Right atrium auricular region (tissue), 2 donors: ENCODE measurements around the gene MRAP. TPM values are rescaled to one million over a fixed set of nuclear protein-coding genes. Genes with fewer than 3 reads are reported as not detected.

Experiments
- DNase-seq: peaks from one replicate; pipeline ENCODE4 v3.0.0-alpha.2; 2019; ENCODE audit warnings: low spot score
- H3K27ac ChIP-seq, 2 donors: fragments of 200-600 bp; sonication (generic); 1 replicate in 1 of 2; 2 replicates in 1 of 2; pipeline ENCODE4 v1.5.1; 2016 to 2019
- H3K27me3 ChIP-seq, 2 donors: fragments of 200-600 bp; sonication (generic); one replicate each; pipeline versions ENCODE4 v1.5.1 to v1.6.0; 2017 to 2019
- H3K36me3 ChIP-seq: fragments of 200-600 bp; sonication (generic); one replicate; pipeline ENCODE4 v1.5.1; 2016
- H3K4me1 ChIP-seq, 2 donors: fragments of 200-600 bp; sonication (generic); one replicate each; pipeline versions ENCODE4 v1.5.1 to v1.6.0; 2017 to 2019
- H3K4me3 ChIP-seq, 2 donors: fragments of 200-600 bp; sonication (generic); 1 replicate in 1 of 2; 2 replicates in 1 of 2; pipeline ENCODE4 v1.5.1; 2017 to 2019; ENCODE audit warnings: mild to moderate bottlenecking in 1 of 2, moderate library complexity in 1 of 2
- H3K9me3 ChIP-seq, 2 donors: fragments of 200-600 bp; sonication (generic); one replicate each; pipeline ENCODE4 v1.5.1; 2019
- total RNA-seq, 2 donors: library from RNA; depleted of rRNA; stranded (reverse); fragments of >200 nt; gene quantifications; one replicate each; pipeline ENCODE4 v1.1.0, GENCODE V29; 2016
- TF ChIP-seq, protein P1 (sequence below), 2 donors: fragments of 200-600 bp; sonication (generic); IDR thresholded peaks; one replicate each; pipeline ENCODE4 v1.5.1; 2019; ENCODE audit warnings: antibody characterized with exemption in 2 of 2

Gene MRAP
- total RNA-seq, 2 donors from 2014 or later: 5.3 TPM; not detected in 1

- H3K36me3 ChIP-seq: peaks cover 86% of the 10 kb centered on the region
- no peaks in the 10 kb centered on the region for H3K4me1 ChIP-seq
- H3K27me3 ChIP-seq: no peaks in the 10 kb centered on the region
- no peaks in the 10 kb centered on the region for H3K9me3 ChIP-seq
- DNase-seq: no peak
- TF ChIP-seq, protein P1, sequence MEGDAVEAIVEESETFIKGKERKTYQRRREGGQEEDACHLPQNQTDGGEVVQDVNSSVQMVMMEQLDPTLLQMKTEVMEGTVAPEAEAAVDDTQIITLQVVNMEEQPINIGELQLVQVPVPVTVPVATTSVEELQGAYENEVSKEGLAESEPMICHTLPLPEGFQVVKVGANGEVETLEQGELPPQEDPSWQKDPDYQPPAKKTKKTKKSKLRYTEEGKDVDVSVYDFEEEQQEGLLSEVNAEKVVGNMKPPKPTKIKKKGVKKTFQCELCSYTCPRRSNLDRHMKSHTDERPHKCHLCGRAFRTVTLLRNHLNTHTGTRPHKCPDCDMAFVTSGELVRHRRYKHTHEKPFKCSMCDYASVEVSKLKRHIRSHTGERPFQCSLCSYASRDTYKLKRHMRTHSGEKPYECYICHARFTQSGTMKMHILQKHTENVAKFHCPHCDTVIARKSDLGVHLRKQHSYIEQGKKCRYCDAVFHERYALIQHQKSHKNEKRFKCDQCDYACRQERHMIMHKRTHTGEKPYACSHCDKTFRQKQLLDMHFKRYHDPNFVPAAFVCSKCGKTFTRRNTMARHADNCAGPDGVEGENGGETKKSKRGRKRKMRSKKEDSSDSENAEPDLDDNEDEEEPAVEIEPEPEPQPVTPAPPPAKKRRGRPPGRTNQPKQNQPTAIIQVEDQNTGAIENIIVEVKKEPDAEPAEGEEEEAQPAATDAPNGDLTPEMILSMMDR (IDR thresholded peaks at IDR 0.05): no peak
- H3K27ac ChIP-seq: no peak overlapping the region
- H3K4me3 ChIP-seq: no peak overlapping the region
Measured at GRCh38 chr21:32322676-32323075, 24.0 kb downstream of the MRAP start.

DNA sequence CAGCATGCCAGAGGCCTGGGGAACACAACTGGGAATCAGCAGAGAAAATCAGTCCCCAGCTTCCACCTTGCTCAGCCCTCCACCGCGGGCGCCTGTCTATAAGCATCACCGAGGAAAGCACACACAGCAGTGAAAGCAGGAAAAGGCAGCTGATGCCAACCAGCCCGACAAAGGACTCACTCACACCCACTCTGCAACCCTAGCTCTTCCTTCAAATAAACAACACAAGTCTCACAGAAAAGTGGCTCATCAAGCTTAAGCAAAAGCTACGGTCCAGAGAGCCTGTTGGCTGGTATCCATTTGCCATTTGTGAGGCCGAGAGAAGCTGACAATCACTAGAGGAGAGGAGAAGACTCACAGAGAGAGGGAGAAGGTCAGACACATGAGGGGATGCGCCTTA lies 27.1 kb downstream of the MRAP start:
- H3K9me3 ChIP-seq: no peaks in the 10 kb centered on the region
- H3K27ac ChIP-seq: no peak overlapping the region
- H3K4me3 ChIP-seq: no peak overlapping the region
- peaks cover 66% of the 10 kb centered on the region for H3K36me3 ChIP-seq
- H3K4me1 ChIP-seq: peaks cover 0 to 18% of the 10 kb centered on the region in 2 donors
- no peaks in the 10 kb centered on the region for H3K27me3 ChIP-seq
- no peak for DNase-seq
- TF ChIP-seq, protein P1 (IDR thresholded peaks at IDR 0.05): no peak

- no peak overlapping the region for H3K4me3 ChIP-seq
- no peaks in the 10 kb centered on the region for H3K27me3 ChIP-seq
- peaks cover 0 to 18% of the 10 kb centered on the region in 2 donors for H3K4me1 ChIP-seq
- peaks cover 52% of the 10 kb centered on the region for H3K36me3 ChIP-seq
- no peaks in the 10 kb centered on the region for H3K9me3 ChIP-seq
- no peak for DNase-seq
- peak overlapping the region; percentile 57 to 61 for H3K27ac ChIP-seq
- TF ChIP-seq, protein P1 (IDR thresholded peaks at IDR 0.05): no peak
Measured at GRCh38 chr21:32328595-32328994, 29.9 kb downstream of the MRAP start.

- H3K4me1 ChIP-seq: peaks cover 0 to 18% of the 10 kb centered on the region in 2 donors
Measured at GRCh38 chr21:32329331-32329730, 30.7 kb downstream of the MRAP start.

GRCh38 chr21:32329776-32330175 lies 31.1 kb downstream of the MRAP start:
- peaks cover 52% of the 10 kb centered on the region for H3K36me3 ChIP-seq
- peak overlapping the region in 1 of 2 donors; percentile 61 for H3K27ac ChIP-seq
- DNase-seq: no peak
- peaks cover 0 to 18% of the 10 kb centered on the region in 2 donors for H3K4me1 ChIP-seq
- H3K4me3 ChIP-seq: no peak overlapping the region
- H3K27me3 ChIP-seq: no peaks in the 10 kb centered on the region
- no peaks in the 10 kb centered on the region for H3K9me3 ChIP-seq
- TF ChIP-seq, protein P1 (IDR thresholded peaks at IDR 0.05): no peak

More at GRCh38 chr21:32329331-32329730, 30.7 kb downstream of the MRAP start:
- Histone ChIP-seq H3K9me3 (no peaks in the 10 kb centered on the region), H3K27me3 (no peaks in the 10 kb centered on the region), H3K27ac (peak overlapping the region; percentile 57 to 61), H3K36me3 (peaks cover 52% of the 10 kb centered on the region), H3K4me3 (no peak overlapping the region)
- no peak for DNase-seq
- TF ChIP-seq, protein P1 (IDR thresholded peaks at IDR 0.05): no peak

DNA sequence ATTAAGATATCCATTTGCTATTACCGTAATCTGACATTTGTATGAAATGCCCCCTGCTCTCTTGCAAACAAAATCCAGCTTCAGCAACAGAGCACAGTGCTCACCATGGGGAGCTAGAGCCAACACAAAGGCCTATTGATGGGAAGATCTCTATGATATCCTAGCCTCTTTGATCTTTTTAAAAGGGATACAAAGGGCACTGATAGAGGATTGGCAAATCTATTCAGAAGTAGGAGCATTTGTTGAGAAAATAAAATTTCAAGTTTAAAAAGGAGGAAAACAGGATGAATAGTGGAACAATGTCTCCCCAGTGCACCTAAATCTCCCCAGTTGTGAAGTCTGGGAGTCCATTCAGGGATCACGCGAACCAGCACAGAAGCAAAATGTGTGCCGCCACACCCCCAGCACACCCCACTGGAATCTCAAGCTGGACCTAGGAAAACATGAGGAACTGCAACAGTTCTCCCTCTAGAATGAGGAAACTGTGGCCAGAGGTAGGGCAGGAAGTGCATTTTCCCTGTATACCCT lies 32.2 kb downstream of the MRAP start:
- H3K36me3 ChIP-seq: peaks cover 57% of the 10 kb centered on the region
- DNase-seq: no peak
- no peaks in the 10 kb centered on the region for H3K9me3 ChIP-seq
- H3K27me3 ChIP-seq: no peaks in the 10 kb centered on the region
- H3K4me3 ChIP-seq: no peak overlapping the region
- TF ChIP-seq, protein P1 (IDR thresholded peaks at IDR 0.05): no peak
- peaks cover 0 to 18% of the 10 kb centered on the region in 2 donors for H3K4me1 ChIP-seq
- no peak overlapping the region for H3K27ac ChIP-seq
